ENCODE results near the gene MRPS9. TPM values are rescaled to one million over a fixed set of nuclear protein-coding genes. Genes with fewer than 3 reads are reported as not detected.

The MRPS9 gene
- total RNA-seq, 1 donor from 2014 or later, result 18.7 TPM

DNA sequence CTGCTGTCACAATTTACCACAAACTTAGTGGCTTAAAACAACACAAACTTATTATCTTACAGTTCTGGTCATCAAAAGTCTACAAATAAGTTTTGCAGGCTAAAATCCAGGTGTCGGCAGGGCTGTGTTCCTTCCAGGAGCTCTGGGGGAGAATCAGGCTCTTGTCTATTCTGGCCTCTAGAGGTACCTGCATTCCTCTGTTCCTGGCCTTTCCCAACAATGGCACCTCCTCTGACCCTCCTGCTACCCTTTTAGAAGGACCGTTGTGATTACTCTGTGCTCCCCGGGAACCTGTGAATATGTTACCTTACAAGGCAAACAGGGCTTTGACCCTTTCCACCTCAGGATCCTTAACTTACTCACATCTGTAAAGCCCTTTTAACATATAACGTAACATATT is 98.5 kb downstream of the MRPS9 start:
- no peaks in the 10 kb centered on the region for H3K27me3 ChIP-seq
- intact Hi-C loops (cut with DNase I), result no loop called here
- H3K27ac ChIP-seq, result no peak overlapping the region
- H3K9me3 ChIP-seq, result no peaks in the 10 kb centered on the region
- no peak for DNase-seq (ENCODE audit: low spot score in 2 of 2)
- H3K36me3 ChIP-seq, result no peaks in the 10 kb centered on the region
- no peak overlapping the region for H3K4me3 ChIP-seq
- TF ChIP-seq, protein P1, sequence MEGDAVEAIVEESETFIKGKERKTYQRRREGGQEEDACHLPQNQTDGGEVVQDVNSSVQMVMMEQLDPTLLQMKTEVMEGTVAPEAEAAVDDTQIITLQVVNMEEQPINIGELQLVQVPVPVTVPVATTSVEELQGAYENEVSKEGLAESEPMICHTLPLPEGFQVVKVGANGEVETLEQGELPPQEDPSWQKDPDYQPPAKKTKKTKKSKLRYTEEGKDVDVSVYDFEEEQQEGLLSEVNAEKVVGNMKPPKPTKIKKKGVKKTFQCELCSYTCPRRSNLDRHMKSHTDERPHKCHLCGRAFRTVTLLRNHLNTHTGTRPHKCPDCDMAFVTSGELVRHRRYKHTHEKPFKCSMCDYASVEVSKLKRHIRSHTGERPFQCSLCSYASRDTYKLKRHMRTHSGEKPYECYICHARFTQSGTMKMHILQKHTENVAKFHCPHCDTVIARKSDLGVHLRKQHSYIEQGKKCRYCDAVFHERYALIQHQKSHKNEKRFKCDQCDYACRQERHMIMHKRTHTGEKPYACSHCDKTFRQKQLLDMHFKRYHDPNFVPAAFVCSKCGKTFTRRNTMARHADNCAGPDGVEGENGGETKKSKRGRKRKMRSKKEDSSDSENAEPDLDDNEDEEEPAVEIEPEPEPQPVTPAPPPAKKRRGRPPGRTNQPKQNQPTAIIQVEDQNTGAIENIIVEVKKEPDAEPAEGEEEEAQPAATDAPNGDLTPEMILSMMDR (IDR thresholded peaks at IDR 0.05), result no peak
- H3K4me1 ChIP-seq, result no peaks in the 10 kb centered on the region

DNA sequence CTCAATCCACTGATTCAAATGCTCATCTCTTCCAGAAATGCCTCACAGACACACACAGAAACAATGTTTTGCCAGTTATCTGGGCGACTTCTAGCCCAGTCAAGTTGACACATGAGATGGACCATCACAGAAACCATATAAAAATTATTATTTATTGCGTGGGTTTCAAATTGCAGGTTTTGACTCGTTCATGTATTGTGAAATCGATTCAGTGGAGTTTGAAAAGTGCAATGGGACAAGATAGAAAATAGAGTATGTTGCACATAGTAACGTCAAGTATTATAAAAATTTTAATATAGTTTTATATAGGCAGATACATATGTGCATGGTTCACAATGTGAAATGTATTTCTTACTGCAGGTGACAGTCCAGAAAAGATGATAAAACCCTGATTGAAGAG is 100.8 kb downstream of the MRPS9 start:
- Histone ChIP-seq H3K9me3 (no peaks in the 10 kb centered on the region), H3K4me1 (no peaks in the 10 kb centered on the region), H3K27me3 (no peaks in the 10 kb centered on the region), H3K4me3 (no peak overlapping the region), H3K27ac (no peak overlapping the region), H3K36me3 (no peaks in the 10 kb centered on the region)
- TF ChIP-seq, protein P1 (IDR thresholded peaks at IDR 0.05), result no peak
- intact Hi-C loops (cut with DNase I), result no loop called here
- no peak for DNase-seq (ENCODE audit: low spot score in 2 of 2)

DNA sequence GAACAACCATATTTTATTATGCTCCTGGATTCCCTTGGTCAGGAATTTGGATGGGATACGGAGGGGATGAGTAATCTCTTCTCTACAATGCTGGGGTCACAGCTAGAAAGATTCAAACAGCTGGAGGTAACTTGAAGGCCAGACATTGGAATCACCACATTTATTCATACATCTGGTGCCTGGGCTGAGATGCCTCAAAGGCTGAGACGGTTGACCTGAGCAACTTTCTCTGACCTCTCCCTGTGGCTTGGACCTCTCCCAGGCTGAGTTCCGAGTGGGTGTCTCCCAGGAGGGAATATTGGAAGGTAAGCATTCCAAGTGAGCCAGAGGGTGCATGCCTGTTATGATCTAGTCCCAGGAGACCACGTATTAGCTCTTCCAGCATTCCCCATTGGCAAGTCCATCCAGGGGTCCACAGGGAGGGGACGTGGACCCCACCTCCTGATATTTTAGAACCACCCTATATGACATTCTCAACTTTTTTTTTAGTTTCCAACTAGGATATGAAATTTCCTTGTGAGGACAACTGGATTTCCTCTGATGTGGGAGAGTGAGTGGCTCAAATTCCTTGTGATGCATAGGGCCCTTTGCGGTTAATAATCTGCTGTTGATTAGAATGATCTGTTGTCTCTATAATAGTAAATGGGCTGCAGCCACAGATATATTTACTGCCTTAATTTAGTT is 101.8 kb downstream of the MRPS9 start:
- Histone ChIP-seq H3K27ac (no peak overlapping the region), H3K4me1 (no peaks in the 10 kb centered on the region), H3K4me3 (no peak overlapping the region), H3K27me3 (no peaks in the 10 kb centered on the region), H3K9me3 (no peaks in the 10 kb centered on the region), H3K36me3 (no peaks in the 10 kb centered on the region)
- intact Hi-C loops (cut with DNase I), result no loop called here
- TF ChIP-seq, protein P1 (IDR thresholded peaks at IDR 0.05), result no peak
- no peak for DNase-seq (ENCODE audit: low spot score in 2 of 2)

DNA sequence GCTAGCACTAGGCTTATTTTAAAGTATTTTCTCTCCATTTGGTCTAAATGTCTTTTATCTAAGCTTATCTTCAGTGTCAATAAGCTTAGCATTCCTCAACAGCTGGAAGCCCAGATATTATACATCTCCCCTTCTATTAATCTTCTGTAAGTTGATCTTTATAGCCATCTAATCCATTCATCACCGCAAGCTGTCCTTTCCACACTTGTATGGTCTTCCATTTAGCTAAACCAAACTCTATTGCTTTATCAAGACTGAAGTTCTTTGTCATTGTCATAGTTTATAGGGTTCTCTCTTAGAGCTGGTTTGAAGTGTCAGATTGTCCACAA is 102.3 kb downstream of the MRPS9 start:
- DNase-seq (ENCODE audit: low spot score in 2 of 2), result no peak
- no peak overlapping the region for H3K4me3 ChIP-seq
- H3K4me1 ChIP-seq, result no peaks in the 10 kb centered on the region
- no peaks in the 10 kb centered on the region for H3K27me3 ChIP-seq
- intact Hi-C loops (cut with DNase I), result no loop called here
- no peaks in the 10 kb centered on the region for H3K36me3 ChIP-seq
- H3K9me3 ChIP-seq, result no peaks in the 10 kb centered on the region
- TF ChIP-seq, protein P1 (IDR thresholded peaks at IDR 0.05), result no peak
- H3K27ac ChIP-seq, result no peak overlapping the region

DNA sequence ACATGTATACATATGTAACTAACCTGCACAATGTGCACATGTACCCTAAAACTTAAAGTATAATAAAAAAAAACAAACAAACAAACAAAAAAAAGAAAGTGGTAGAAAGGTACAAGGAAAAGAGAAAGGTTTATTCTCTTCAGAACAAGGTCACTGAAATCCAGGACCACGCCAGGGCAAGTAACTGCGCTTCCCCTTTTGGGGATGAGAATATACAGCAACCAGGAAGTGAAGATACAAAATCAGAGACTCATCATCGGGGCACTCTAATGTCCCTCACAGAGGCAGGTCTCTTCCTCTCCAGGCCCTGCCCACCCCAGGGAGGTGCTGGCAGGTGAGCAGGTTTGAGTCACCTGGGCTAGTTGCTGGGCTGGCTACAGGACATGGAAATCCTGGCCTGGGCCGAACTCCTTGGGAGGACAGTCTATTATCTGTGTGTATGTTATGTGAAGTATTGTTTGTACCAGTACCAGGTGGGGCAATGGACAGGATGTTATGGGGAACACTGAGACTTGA is 103.3 kb downstream of the MRPS9 start:
- Histone ChIP-seq H3K9me3 (no peaks in the 10 kb centered on the region), H3K27me3 (no peaks in the 10 kb centered on the region), H3K4me1 (no peaks in the 10 kb centered on the region), H3K4me3 (no peak overlapping the region), H3K27ac (no peak overlapping the region), H3K36me3 (no peaks in the 10 kb centered on the region)
- no peak for DNase-seq (ENCODE audit: low spot score in 2 of 2)
- intact Hi-C loops (cut with DNase I), result no loop called here
- TF ChIP-seq, protein P1 (IDR thresholded peaks at IDR 0.05), result no peak

DNA sequence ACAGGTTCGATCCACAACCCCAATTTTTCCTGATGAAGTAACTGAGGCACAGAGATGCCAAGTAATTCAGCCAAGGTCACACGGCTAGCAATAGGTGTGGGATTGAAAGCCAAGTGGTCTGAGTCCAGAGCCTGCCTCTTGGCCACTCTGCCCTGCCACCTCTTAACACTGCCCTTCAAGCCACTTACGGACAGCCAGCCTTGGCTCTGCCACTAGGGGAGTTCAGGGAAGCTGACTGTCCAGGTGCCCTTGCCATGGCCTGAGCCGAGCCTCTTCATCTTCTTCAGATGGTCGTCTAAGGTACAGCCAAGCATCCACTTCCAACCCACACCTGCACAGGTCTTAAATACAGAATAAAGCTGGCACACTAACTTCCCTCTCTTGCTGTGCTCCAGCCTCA is 104.4 kb downstream of the MRPS9 start:
- intact Hi-C loops (cut with DNase I), result no loop called here
- DNase-seq (ENCODE audit: low spot score in 2 of 2), result no peak
- H3K4me1 ChIP-seq, result no peaks in the 10 kb centered on the region
- H3K36me3 ChIP-seq, result no peaks in the 10 kb centered on the region
- TF ChIP-seq, protein P1 (IDR thresholded peaks at IDR 0.05), result no peak
- no peak overlapping the region for H3K27ac ChIP-seq
- H3K4me3 ChIP-seq, result no peak overlapping the region
- no peaks in the 10 kb centered on the region for H3K9me3 ChIP-seq
- no peaks in the 10 kb centered on the region for H3K27me3 ChIP-seq

Measured in ascending aorta (tissue), 2 donors.